Neuron (in vitro differentiated cells): ENCODE measurements around the gene ABHD12B.
"Not testable (repeated sequence)": the region's sequence is repeated elsewhere in the genome, so short reads cannot be mapped to it uniquely, and the experiment has no call there.

ENCODE experiments used
- H2AFZ ChIP-seq: one replicate; pipeline ENCODE4 v1.6.1; 2013; ENCODE audit warnings: low read depth, mild to moderate bottlenecking, inconsistent platforms, low read length, moderate library complexity
- H3K27me3 ChIP-seq: one replicate; pipeline ENCODE4 v1.6.1; 2013; ENCODE audit warnings: low read length; ENCODE audit not compliant: insufficient read depth
- H3K36me3 ChIP-seq: one replicate; pipeline ENCODE4 v1.6.1; 2013; ENCODE audit warnings: low read length; ENCODE audit not compliant: insufficient read depth
- H3K4me1 ChIP-seq: one replicate; pipeline ENCODE4 v1.6.1; 2013; ENCODE audit warnings: low read length; ENCODE audit not compliant: insufficient read depth
- H3K4me3 ChIP-seq: 2 replicates; pipeline ENCODE4 v1.5.1; 2013; ENCODE audit warnings: mild to moderate bottlenecking, low read length, moderate library complexity
- H3K9me3 ChIP-seq: one replicate; pipeline ENCODE4 v1.6.1; 2013; ENCODE audit warnings: low read length

ABHD12B gene

DNA sequence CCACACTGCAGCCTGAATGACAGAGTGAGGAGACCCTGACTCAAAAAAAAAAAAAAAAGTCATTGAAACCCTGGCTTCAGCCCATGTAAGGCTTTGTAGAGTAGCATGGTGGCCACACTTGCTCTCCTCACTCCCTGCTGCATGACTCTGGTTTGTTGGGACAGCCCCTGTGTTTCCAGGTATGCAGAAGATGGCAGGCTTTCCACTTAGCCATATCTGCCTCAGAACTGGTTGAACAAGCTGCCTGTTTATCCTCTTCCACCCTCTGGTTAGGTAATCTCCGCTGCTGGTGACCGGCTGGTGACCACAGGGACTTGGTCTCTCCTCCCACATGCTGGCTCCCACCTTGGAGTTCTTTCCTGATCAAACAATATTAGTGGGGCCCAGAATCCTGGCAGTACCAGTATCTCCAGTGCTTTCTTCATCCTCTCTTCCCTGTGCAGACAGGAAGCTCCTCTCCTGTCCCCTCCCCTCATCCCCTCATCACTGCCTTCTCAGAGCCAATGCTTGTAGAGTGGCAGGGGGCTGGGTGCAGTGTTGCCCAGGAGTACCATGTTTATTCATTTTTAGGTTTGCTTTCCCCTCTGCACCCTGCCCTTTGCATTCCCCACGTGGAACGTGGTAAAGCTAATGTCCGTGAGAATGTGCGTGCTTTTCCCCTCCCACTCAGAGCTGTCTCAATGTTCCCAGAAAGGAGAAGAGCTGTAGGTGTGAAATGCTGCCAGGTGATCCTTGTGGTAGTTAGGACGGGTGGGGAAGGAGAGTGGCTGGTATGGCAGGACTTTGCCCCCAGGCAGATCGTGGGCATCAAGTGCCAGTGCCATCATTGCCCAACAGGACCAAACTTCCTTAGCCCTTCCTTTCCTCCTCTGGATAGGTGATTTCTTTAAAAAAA is 11.3 kb downstream of the ABHD12B start:
- no peaks in the 10 kb centered on the region for H3K9me3 ChIP-seq
- no peak overlapping the region for H3K4me3 ChIP-seq
- no peaks in the 10 kb centered on the region for H3K4me1 ChIP-seq
- no peak overlapping the region for H2AFZ ChIP-seq
- H3K36me3 ChIP-seq, result no peaks in the 10 kb centered on the region
- H3K27me3 ChIP-seq, result peaks cover 2% of the 10 kb centered on the region

DNA sequence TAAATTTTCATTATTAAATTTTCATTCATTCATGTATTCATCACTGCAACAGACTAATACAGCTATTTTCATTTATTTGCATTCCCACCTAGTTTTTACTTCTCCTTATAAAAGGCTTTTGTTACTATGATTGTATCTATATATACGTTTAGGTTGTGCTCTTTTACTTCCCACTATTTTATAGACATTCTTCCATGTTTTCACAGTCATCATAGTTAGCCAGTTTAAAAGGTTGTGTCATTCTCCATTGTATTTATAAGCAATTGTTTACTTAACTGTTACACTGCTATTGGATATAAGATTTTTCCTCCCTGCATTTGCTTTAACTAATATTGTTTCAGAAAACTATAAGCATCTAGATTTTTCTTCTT is 12.0 kb downstream of the ABHD12B start:
- Histone ChIP-seq H3K9me3 (no peaks in the 10 kb centered on the region), H3K4me1 (no peaks in the 10 kb centered on the region), H3K4me3 (no peak overlapping the region), H3K27me3 (no peaks in the 10 kb centered on the region), H3K36me3 (no peaks in the 10 kb centered on the region), H2AFZ (no peak overlapping the region)

DNA sequence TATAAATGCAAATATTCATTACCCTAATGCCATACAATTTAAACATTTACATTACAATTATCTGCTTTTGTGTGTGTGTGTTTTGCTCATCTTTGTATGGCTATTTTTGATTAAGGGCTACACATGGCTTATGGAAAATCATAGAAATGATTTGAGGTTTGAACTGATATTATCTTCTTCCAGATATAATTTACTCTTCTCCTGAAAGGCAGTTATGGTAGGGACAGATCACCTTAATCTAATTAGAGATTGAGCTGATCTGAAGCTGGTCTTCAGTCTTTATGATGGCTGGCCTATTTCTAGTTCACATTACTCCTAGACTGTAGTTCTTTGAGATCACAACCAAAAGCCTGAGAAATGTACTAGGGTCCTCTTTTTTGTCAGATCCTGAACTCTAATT is 15.6 kb downstream of the ABHD12B start:
- Histone ChIP-seq H3K36me3 (no peaks in the 10 kb centered on the region), H3K27me3 (no peaks in the 10 kb centered on the region), H3K4me3 (no peak overlapping the region), H3K4me1 (no peaks in the 10 kb centered on the region), H3K9me3 (no peaks in the 10 kb centered on the region), H2AFZ (no peak overlapping the region)

DNA sequence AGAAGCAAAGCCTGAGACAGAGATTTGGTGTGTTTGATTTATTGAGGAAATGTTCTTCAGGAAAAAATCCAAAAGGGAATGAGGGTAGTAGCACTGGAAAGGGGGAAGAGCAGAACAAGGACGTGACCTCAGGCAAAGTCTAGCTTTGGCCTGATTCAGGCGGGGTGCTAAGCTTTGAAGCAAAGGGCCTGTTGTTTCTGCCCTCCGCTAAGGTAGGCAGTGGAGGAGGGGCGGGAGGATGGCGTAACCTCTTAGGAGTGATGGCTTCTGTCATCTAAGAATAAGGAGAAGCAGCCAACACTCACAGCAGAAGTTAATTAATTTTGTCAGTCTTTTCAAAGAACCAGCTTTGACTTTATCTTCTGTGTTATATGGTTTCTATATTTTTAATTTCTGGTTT is 20.4 kb downstream of the ABHD12B start:
- Histone ChIP-seq H3K4me1 (no peaks in the 10 kb centered on the region), H3K36me3 (no peaks in the 10 kb centered on the region), H3K27me3 (no peaks in the 10 kb centered on the region), H3K9me3 (no peaks in the 10 kb centered on the region), H2AFZ (no peak overlapping the region), H3K4me3 (no peak overlapping the region)

DNA sequence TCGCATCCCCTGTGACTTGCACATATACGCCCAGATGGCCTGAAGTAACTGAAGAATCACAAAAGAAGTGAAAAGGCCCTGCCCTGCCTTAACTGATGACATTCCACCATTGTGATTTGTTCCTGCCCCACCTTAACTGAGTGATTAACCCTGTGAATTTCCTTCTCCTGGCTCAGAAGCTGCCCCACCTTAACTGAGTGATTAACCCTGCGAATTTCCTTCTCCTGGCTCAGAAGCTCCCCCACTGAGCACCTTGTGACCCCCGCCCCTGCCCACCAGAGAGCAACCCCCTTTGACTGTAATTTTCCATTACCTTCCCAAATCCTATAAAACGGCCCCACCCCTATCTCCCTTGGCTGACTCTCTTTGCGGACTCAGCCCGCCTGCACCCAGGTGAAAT is 24.6 kb downstream of the ABHD12B start:
- H3K9me3 ChIP-seq, H3K36me3 ChIP-seq, H2AFZ ChIP-seq, H3K4me3 ChIP-seq, H3K4me1 ChIP-seq, H3K27me3 ChIP-seq: not testable (repeated sequence)

DNA sequence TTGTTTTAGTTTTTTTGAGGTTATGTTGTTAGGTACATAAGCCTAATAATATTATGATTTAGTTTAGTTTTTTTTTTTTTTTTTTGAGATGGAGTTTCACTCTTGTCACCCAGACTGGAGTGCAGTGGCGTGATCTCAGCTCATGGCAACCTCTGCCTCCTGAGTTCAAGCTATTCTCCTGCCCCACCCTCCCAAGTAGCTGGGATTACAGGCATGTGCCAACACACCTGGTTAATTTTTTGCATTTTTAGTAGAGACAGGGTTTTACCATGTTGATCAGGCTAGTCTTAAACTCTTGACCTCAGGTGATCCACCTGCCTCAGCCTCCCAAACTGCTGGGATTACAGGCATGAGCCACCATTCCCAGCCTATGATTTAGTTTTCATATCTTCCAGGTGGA is 25.2 kb downstream of the ABHD12B start:
- not testable (repeated sequence) for H3K36me3 ChIP-seq

DNA sequence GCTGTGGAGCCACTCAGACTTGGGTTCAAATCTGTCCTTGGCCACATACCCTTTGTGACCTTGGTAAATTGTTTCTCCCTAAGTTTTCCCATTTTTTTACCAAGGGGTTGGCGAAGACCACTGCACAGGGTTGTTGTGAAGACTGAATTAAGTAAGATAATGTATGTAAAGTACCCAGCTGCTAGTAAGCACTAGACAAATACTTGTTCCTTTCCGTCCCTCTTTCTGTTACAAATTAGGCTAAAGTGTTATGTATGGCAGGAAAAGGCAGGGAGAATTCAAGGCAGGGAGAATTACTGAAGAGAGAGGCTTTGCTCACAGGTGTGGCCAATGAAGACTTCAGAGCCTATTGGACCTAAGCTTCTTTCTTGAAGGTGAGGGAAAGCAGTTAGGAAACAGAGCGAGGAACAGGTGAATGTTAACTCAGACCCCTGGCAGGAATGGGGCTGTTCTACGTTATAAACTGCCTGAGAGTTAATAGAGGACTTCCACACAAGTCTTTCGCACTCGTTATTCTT is 25.9 kb downstream of the ABHD12B start:
- Histone ChIP-seq H3K4me1 (no peaks in the 10 kb centered on the region), H3K36me3 (no peaks in the 10 kb centered on the region), H3K4me3 (no peak overlapping the region), H2AFZ (no peak overlapping the region), H3K27me3 (no peaks in the 10 kb centered on the region), H3K9me3 (no peaks in the 10 kb centered on the region)

More for the DNA sequence above, 25.2 kb downstream of the ABHD12B start:
- not testable (repeated sequence) for H3K4me1 ChIP-seq, H3K9me3 ChIP-seq, H2AFZ ChIP-seq, H3K27me3 ChIP-seq, H3K4me3 ChIP-seq

DNA sequence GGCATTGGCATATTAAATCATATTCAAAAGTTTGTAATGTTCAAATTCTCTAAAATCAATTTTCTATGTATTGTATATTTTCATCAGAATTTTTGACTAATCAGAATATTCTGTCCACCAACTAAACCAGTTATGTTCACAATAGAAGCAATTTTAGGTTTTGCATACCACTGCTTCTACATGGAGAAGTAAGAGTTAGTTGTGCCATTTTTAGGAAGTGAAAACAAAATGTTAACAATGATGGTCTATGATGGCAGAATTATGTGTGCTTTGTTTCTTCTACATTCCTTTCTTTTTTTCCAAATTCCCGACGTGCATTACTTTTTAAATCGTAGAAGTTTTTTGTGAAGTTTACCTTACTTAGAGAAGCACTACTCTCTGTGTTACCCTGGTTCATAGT is 29.5 kb downstream of the ABHD12B start:
- Histone ChIP-seq H2AFZ (no peak overlapping the region), H3K27me3 (no peaks in the 10 kb centered on the region), H3K4me3 (no peak overlapping the region), H3K36me3 (no peaks in the 10 kb centered on the region), H3K9me3 (peaks cover 4% of the 10 kb centered on the region), H3K4me1 (no peaks in the 10 kb centered on the region)

DNA sequence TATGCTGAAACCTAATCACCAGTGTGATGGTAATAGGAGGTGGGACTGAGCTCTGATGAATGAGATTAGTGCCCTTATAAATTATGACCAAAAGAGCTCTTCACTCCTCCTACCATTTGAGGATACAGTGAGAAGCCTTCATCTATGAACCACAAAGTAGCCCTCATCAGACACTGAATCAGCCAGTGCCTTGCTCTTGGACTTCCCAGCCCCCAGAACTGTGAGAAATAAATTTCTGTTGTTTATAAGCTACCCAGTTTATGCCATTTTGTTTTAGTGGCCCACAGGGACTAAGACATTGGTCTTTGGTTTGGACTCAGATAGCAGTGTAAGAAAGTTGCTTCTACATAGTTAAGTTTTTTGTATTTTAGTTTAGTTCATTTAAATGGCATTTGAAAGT is 32.9 kb downstream of the ABHD12B start:
- peaks cover 4% of the 10 kb centered on the region for H3K9me3 ChIP-seq
- no peak overlapping the region for H2AFZ ChIP-seq
- no peaks in the 10 kb centered on the region for H3K36me3 ChIP-seq
- H3K27me3 ChIP-seq, result no peaks in the 10 kb centered on the region
- no peak overlapping the region for H3K4me3 ChIP-seq
- no peaks in the 10 kb centered on the region for H3K4me1 ChIP-seq

DNA sequence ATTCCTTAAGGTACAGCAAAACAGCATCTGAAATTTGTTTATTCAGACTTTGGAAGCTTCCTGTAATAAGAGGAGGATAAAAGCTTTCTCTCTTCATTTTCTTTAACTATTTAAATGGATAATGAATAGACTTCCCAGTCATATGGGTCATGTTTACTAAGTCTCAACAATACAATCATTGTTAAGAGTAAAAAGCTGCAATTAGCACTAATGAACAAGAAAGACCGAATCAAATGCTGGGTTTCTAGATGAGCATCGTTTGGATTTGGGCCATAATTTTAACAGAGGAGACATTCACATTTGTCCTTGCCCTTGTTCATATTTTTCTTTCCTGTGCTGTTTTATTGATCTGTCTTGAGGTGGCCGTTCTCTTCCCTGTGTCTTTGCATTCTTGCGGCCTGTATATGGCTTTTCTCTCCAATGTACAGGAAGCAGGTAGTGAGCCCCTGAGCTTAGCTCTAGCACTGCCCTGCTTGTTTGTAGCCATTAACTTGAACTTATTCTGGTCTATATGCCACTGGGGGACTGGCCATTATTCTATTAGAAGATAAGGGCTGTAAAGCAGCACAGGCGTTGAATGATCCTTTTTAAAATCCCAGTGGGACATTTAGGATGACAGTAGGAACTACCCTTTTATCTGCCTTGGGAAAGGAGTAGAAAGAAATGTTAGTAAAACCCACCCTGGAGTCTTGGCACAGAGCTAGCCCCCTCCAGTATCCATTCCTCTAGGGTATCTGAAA is 34.6 kb downstream of the ABHD12B start:
- H3K27me3 ChIP-seq, result no peaks in the 10 kb centered on the region
- H3K9me3 ChIP-seq, result peaks cover 4% of the 10 kb centered on the region
- H3K36me3 ChIP-seq, result no peaks in the 10 kb centered on the region
- H3K4me3 ChIP-seq, result no peak overlapping the region
- peaks cover 8% of the 10 kb centered on the region for H3K4me1 ChIP-seq
- no peak overlapping the region for H2AFZ ChIP-seq

DNA sequence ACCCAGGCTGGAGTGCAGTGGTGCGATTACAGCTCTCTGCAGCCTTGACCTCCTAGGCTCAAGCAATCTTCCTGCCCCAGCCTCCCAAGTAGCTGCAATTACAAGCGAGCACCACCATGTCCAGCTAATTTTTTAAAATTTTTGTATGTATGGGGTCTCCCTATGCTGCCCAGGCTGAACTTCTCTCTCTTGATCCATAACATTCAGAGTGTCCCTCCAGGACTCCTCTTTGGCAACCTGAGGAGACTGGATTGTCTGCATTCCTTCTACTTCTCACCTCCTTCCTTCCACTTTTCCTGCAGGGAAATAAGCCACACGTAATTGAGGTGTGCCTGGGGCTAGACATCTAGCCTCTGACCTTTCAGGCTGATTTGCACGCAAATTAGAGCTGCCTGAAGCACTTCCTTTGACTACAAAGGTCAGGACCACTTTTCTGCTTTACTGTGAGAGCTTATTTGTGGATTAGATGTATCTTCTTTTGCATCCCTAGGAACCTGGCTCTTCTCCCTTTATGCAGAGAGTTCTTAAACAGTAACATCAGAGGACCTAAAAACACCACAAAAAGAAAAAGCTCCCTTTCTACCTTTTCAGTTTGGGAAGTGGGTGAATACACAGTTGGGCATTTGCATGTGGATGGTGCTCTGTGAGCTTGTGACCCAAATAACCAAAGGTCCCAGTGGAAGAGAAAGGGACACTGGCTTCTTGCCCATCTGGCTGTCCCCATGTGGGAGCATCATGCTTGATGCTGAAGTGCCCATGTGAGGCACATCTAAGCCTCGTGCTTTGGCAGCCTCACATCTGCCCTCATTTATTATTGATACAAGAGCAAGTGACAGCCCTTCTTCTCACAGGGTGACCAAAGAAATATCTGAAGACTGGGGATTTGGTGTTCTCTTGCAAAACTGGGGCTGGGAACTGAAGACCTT is 38.9 kb downstream of the ABHD12B start:
- peaks cover 8% of the 10 kb centered on the region for H3K4me1 ChIP-seq
- no peaks in the 10 kb centered on the region for H3K36me3 ChIP-seq
- H3K27me3 ChIP-seq, result no peaks in the 10 kb centered on the region
- peaks cover 3% of the 10 kb centered on the region for H3K9me3 ChIP-seq
- H2AFZ ChIP-seq, result no peak overlapping the region
- H3K4me3 ChIP-seq, result no peak overlapping the region

DNA sequence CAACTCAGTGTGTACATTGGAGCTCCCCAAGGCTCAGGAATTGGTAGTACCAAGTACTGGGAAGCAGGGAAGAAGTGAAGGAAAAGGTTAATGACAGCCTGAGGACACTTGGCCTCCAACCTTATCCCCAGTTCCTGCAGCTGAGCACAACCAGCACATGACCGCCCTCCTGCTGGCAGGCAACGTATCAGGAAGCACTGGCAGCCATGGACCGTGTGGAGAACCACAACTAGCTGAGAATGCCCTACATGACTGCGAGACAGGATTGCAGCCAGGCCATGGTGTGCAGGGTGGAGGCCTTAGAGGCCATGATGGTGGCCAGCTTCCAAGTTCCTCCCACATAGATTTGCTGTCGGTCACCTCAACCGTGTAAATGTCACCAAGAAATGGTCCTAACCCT is 45.6 kb downstream of the ABHD12B start:
- H3K36me3 ChIP-seq, result no peaks in the 10 kb centered on the region
- H3K4me1 ChIP-seq, result peaks cover 9% of the 10 kb centered on the region
- H2AFZ ChIP-seq, result no peak overlapping the region
- H3K27me3 ChIP-seq, result no peaks in the 10 kb centered on the region
- no peaks in the 10 kb centered on the region for H3K9me3 ChIP-seq
- H3K4me3 ChIP-seq, result no peak overlapping the region

DNA sequence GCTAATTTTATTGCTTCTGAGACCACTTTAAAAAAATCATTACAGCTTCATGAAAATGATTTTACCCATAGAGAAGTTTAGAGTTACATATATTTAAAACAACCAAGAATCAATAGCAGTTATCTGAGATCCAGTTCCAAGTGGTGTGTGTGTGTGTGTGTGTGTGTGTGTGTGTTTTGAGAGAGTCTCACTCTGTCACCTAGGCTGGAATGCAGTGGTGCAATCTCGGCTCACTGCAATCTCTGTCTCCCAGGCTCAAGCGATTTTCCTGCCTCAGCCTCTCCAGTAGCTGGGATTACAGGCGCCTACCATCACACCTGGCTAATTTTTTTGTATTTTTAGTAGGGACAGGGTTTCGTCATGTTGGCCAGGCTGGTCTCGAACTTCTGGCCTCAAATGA is 47.7 kb downstream of the ABHD12B start:
- H3K36me3 ChIP-seq, H3K4me3 ChIP-seq, H2AFZ ChIP-seq, H3K9me3 ChIP-seq, H3K27me3 ChIP-seq, H3K4me1 ChIP-seq: not testable (repeated sequence)
